ENCODE results near the gene SBDS.
"Not testable (repeated sequence)": the region's sequence is repeated elsewhere in the genome, so short reads cannot be mapped to it uniquely, and the experiment has no call there.

Gene SBDS

GRCh38 chr7:66994051-66994450, 1.3 kb downstream of the SBDS start:
- not testable (repeated sequence) for DNase-seq

GRCh38 chr7:66989552-66989951, 5.8 kb downstream of the SBDS start:
- not testable (repeated sequence) for DNase-seq

- not testable (repeated sequence) for DNase-seq
Observed at GRCh38 chr7:66980336-66980735, 15.1 kb downstream of the SBDS start.

- not testable (repeated sequence) for DNase-seq
Observed at GRCh38 chr7:66979013-66979412, 16.4 kb downstream of the SBDS start.

- DNase-seq = not testable (repeated sequence)
Observed at GRCh38 chr7:66978312-66978711, 17.1 kb downstream of the SBDS start.

- no peak for DNase-seq
Observed at GRCh38 chr7:66974986-66975590, 20.3 kb downstream of the SBDS start.

GRCh38 chr7:66970310-66970709, 25.1 kb downstream of the SBDS start:
- DNase-seq = no peak

GRCh38 chr7:66969001-66969400, 26.4 kb downstream of the SBDS start:
- not testable (repeated sequence) for DNase-seq

GRCh38 chr7:66967029-66967428, 28.4 kb downstream of the SBDS start:
- DNase-seq = no peak

GRCh38 chr7:66964411-66964810, 31.0 kb downstream of the SBDS start:
- no peak for DNase-seq

GRCh38 chr7:66961096-66961495, 34.3 kb downstream of the SBDS start:
- no peak for DNase-seq

GRCh38 chr7:66960192-66960591, 35.2 kb downstream of the SBDS start:
- no peak for DNase-seq

- DNase-seq = no peak
Observed at GRCh38 chr7:66958538-66959350, 36.6 kb downstream of the SBDS start.

GRCh38 chr7:66957595-66958290, 37.6 kb downstream of the SBDS start:
- DNase-seq = no peak

GRCh38 chr7:66953044-66953427, 42.4 kb downstream of the SBDS start:
- DNase-seq = no peak

GRCh38 chr7:66952343-66953043, 42.9 kb downstream of the SBDS start:
- no peak for DNase-seq

GRCh38 chr7:66950763-66951162, 44.6 kb downstream of the SBDS start:
- no peak for DNase-seq

- no peak for DNase-seq
Observed at GRCh38 chr7:66950311-66950710, 45.1 kb downstream of the SBDS start.

GRCh38 chr7:66948480-66949109, 46.8 kb downstream of the SBDS start:
- no peak for DNase-seq

GRCh38 chr7:66946545-66946944, 48.8 kb downstream of the SBDS start:
- no peak for DNase-seq

GRCh38 chr7:66939325-66939724, 56.1 kb downstream of the SBDS start:
- no peak for DNase-seq

GRCh38 chr7:66937940-66938339, 57.4 kb downstream of the SBDS start:
- no peak for DNase-seq

Data from CD4-positive, alpha-beta T cell treated with Interleukin-15 for 1 hour (primary cell).